ENCODE results near the gene ZCCHC24. TPM values are rescaled to one million over a fixed set of nuclear protein-coding genes. Genes with fewer than 3 reads are reported as not detected.
A peak's percentile ranks its signal among the peaks of the same experiment; 100 is the strongest.

The ZCCHC24 gene
- total and polyA plus RNA-seq, 2 donors (not counting 3 experiments of a cell fraction or from before 2014, with no cell fraction given), result 5.2 to 8.4 TPM

DNA sequence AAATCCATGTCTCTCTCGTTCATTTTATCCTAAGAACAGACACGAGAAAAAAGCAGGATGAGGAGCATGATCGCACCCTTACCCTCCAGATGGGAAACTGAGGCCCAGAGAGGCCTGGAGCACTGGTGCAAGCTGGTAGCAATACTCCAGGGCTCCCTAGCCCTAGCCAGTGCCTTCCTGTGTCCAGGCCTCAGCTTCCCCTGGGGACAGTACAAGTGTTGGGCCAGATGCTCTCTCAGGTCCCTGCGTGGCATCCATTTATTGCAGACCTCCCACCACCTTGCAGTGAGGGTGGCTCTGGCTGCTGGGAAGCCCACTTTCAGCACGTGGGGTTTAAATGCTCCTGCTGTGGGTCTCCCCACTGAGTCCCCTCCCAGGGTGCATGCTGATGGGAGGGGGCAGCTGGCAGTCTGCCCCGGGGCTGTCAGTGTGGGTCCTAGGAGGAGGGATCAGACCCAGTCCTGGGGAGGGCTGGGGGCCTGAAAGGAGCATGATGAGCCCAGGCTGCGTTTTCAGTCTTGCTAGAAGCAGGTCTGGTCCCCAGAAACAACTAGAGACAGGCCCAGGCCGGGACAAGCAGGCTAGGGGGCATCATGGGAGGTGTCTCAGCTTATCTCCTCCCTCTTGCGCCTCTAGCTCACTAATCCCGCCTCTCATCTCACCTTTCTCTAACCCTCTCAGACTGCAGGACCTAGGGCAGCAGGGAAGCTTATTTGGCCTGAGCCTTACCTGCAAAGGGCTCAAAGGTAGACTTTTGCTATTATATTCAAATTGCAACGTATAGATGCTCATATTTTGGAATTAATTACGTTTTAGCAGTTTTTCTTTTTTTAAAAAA lies 98.8 kb downstream of the ZCCHC24 start:
- no peak for TF ChIP-seq FOS (IDR thresholded peaks at IDR 0.05; ENCODE audit: borderline replicate concordance, insufficient read depth, low read length)
- TF ChIP-seq, protein P1, sequence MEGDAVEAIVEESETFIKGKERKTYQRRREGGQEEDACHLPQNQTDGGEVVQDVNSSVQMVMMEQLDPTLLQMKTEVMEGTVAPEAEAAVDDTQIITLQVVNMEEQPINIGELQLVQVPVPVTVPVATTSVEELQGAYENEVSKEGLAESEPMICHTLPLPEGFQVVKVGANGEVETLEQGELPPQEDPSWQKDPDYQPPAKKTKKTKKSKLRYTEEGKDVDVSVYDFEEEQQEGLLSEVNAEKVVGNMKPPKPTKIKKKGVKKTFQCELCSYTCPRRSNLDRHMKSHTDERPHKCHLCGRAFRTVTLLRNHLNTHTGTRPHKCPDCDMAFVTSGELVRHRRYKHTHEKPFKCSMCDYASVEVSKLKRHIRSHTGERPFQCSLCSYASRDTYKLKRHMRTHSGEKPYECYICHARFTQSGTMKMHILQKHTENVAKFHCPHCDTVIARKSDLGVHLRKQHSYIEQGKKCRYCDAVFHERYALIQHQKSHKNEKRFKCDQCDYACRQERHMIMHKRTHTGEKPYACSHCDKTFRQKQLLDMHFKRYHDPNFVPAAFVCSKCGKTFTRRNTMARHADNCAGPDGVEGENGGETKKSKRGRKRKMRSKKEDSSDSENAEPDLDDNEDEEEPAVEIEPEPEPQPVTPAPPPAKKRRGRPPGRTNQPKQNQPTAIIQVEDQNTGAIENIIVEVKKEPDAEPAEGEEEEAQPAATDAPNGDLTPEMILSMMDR (IDR thresholded peaks at IDR 0.05; ENCODE audit: extremely low read depth in 1 of 2, insufficient read depth in 1 of 2, low read depth in 1 of 2, low read length in 2 of 2), result no peak
- TF ChIP-seq POLR2AphosphoS5 (IDR thresholded peaks at IDR 0.05; ENCODE audit: insufficient read depth, low read depth, low read length), result no peak
- no peak for TF ChIP-seq GATA2 (IDR thresholded peaks at IDR 0.05; ENCODE audit: insufficient read depth, insufficient read length, low read depth, low read length)
- TF ChIP-seq EZH2 (IDR thresholded peaks at IDR 0.05; ENCODE audit: borderline replicate concordance, low read depth, low read length, severe bottlenecking), result no peak
- ChIA-PET CTCF (interaction anchor here (1.3 to 2.4 kb wide), 5 partner anchors 12 to 190 kb away, joined by 4 to 10 read pairs (median 8); no protein-coding TSS in a partner anchor), POLR2A (no interaction called here)
- intact Hi-C loops (cut with micrococcal nuclease) (loop anchor here (1.0 to 10.0 kb wide), 5 partner anchors 54 to 592 kb away; no protein-coding TSS in a partner anchor), dilution Hi-C loops (cut with MboI; ENCODE audit: extremely low pct_ligation_motif_present, low sequenced_read_pairs) (no loop called here)
- no peak overlapping the region for H3K27ac ChIP-seq (ENCODE audit: insufficient read depth, low read depth, low read length)
- H4K20me1 ChIP-seq (replicated peaks; ENCODE audit: control insufficient read depth, extremely low read depth, insufficient read depth, low read length), result no peaks in the 10 kb centered on the region
- peaks cover 20% of the 10 kb centered on the region for H3K79me2 ChIP-seq (ENCODE audit: control insufficient read depth, insufficient read depth, low read length)
- DNase-seq (ENCODE audit: low read depth, low spot score) (no peak), FAIRE-seq (no peak)
- no TSS peak for BruUV-seq (replicated peaks)
- H3K9me3 ChIP-seq (replicated peaks; ENCODE audit: control insufficient read depth, insufficient read depth, low read length), result no peaks in the 10 kb centered on the region
- no peak overlapping the region for H3K4me3 ChIP-seq (replicated peaks in 1 of 3; ENCODE audit: insufficient read depth in 1 of 3, low read depth in 1 of 3, low read length in 3 of 3)
- peaks cover 6 to 17% of the 10 kb centered on the region in 2 experiments for H3K36me3 ChIP-seq (ENCODE audit: control insufficient read depth in 2 of 2, extremely low read depth in 1 of 2, insufficient read depth in 2 of 2, low read length in 2 of 2)
- no peaks in the 10 kb centered on the region for H3K27me3 ChIP-seq (ENCODE audit: control insufficient read depth in 2 of 2, insufficient read depth in 2 of 2, low read length in 2 of 2)
- H2AFZ ChIP-seq (ENCODE audit: low read depth, low read length), result peak overlapping the region; percentile 26
- H3K4me1 ChIP-seq (ENCODE audit: control insufficient read depth, extremely low read depth, insufficient read depth, low read length), result peaks cover 11% of the 10 kb centered on the region
- peak overlapping the region; percentile 21 for H3K4me2 ChIP-seq (ENCODE audit: insufficient read depth, low read length)
- H3K9me1 ChIP-seq (replicated peaks; ENCODE audit: control insufficient read depth, extremely low read depth, insufficient read depth, low read length), result no peaks in the 10 kb centered on the region
- no peak overlapping the region for H3K9ac ChIP-seq (replicated peaks; ENCODE audit: extremely low read depth, insufficient read depth, low read length)

Data from endothelial cell of umbilical vein (primary cell).